ENCODE measurements around the gene DUSP28.

GRCh38 chr2:240514631-240515030 lies 45.5 kb upstream of the DUSP28 start:
- TF ChIP-seq, protein P1, sequence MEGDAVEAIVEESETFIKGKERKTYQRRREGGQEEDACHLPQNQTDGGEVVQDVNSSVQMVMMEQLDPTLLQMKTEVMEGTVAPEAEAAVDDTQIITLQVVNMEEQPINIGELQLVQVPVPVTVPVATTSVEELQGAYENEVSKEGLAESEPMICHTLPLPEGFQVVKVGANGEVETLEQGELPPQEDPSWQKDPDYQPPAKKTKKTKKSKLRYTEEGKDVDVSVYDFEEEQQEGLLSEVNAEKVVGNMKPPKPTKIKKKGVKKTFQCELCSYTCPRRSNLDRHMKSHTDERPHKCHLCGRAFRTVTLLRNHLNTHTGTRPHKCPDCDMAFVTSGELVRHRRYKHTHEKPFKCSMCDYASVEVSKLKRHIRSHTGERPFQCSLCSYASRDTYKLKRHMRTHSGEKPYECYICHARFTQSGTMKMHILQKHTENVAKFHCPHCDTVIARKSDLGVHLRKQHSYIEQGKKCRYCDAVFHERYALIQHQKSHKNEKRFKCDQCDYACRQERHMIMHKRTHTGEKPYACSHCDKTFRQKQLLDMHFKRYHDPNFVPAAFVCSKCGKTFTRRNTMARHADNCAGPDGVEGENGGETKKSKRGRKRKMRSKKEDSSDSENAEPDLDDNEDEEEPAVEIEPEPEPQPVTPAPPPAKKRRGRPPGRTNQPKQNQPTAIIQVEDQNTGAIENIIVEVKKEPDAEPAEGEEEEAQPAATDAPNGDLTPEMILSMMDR (IDR thresholded peaks at IDR 0.05), result no peak
- TF ChIP-seq EZH2 (IDR thresholded peaks at IDR 0.05) (no peak), EZH2phosphoT487 (IDR thresholded peaks at IDR 0.05) (no peak)
